ENCODE data around the gene ANGEL1.

Gene ANGEL1

GRCh38 chr14:76778546-76779215, 34.0 kb downstream of the ANGEL1 start:
- DNase-seq (ENCODE audit: low read depth) = no peak

DNA sequence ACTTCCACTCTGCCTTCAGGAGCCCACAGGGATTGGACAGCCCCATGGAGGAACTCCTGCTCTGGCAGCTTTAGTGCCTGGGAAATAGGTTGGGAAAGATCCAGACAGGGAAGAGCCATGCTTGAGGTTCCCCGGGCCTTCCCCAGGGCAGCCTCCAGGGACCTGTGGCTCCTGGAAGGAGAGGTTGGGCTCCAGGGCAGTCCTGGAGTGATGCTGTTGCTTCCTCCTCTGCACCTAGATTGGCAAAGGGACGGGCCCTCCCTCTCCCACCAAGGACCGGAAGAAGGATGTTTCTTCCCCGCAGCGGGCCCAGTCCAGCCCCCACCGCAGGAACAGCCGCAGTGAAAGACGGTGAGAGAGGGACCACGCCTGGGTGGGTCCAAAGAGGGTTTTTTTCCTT, 35.0 kb downstream of the ANGEL1 start:
- no peak for DNase-seq (ENCODE audit: low read depth)

DNA sequence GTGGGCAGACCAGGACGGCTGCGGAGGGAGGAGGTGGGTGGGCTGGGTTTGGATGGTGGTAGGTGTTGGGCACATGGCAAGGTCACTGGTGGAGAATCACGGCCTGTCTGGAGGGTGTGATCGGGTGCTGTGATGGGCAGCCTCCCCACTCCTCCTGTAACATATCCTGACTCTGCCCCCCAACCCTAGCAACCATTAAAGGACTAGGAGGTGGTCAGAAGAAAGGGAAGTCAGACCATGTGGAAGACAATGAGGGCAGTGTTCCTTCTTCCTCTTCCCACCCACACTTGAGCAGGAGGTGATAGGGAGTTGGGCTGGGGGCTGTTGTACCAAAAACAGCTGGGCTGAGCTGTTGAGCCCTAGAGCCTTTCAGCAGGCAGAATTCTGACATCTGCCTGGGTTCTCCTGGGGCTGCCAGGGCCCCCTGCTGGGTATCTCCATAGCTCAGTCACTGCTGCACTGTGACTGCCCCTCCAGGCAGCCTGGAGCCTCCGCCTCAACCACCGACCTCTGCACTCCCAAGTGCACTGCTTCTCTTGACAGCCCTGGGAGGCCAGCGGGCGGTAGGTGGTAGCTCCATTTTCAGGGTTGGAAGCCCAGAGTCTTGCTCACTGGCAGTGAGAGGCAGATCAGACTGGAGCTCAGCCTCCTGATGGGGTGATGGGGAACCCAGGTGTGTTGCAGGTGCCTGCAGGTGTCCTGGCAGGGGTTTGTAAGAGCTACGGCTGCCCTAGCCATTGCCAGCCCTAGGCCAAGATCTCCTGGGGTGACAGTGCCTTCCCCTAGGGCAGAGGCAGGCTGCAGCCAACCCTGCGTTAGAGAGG, 36.0 kb downstream of the ANGEL1 start:
- DNase-seq (ENCODE audit: low read depth) = no peak

DNA sequence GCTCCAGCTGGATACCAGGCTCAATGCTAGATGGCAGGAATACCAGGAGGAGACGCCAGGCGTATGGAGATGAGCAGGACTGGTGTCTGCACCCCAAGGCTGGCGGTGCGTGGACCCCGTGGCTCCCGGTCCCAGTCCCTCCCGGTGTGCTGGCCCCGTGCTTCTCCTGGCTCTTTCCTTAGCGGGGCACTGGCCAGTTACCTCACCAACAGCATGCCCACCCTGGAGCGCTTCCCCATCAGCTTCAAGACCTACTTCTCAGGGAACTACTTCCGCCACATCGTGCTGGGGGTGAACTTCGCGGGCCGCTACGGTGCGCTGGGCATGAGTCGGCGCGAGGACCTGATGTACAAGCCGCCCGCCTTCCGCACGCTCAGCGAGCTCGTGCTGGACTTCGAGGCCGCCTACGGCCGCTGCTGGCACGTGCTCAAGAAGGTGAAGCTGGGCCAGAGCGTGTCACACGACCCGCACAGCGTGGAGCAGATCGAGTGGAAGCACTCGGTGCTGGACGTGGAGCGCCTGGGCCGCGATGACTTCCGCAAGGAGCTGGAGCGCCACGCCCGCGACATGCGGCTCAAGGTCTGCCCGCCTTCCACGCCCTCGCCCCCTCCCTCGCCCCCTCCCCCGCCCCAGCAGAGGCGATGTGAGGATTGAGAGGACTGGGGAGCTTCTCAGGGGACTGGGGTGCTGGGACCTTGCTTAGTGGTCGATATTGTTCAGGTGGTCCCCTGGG, 36.8 kb downstream of the ANGEL1 start:
- no peak for DNase-seq (ENCODE audit: low read depth)

DNA sequence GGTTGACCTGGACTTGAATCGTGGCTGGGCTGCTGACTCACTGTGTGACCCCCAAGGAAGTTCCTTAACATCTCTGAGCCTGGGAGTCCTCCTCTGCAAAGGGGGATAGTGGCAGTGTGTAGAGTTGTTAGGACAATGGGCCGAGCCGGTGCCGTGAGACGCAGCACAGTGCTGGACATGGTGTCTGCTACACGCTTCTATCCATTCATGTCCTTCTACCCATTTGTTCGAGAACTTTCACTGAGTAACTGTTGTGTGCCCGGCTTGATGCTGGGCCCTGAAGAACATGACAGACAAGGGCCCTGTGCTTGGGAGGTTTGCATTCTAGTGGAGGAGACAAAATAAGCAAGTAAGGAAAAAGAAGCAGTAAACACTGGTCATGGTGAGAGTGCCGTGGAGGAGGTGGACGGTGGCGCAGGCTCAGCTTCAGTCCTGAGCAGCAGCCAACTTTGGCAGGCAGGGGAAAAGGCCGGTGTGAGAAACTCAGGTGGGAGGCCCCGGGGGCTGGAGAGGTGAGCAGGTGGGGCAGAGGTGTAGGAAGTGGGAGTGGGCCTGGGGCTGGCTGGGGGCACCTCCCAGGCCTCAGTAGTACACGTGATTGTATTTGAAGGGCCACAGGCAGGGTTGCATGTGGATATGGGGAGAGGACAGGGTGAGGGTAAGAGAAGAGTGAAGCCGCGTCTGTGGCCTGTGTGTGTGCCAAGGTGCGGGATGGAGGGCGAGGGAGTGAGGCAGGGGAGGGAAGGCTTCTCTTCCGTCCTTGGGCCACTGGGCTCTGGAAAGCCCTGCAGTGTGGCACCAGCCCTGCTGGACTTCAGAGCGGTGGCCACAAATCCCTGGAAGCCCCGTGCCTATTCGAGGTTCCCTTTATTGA, 37.6 kb downstream of the ANGEL1 start:
- no peak for DNase-seq (ENCODE audit: low read depth)

- DNase-seq (ENCODE audit: low read depth) = no peak
Measured at GRCh38 chr14:76773956-76774820, 38.5 kb downstream of the ANGEL1 start.

DNA sequence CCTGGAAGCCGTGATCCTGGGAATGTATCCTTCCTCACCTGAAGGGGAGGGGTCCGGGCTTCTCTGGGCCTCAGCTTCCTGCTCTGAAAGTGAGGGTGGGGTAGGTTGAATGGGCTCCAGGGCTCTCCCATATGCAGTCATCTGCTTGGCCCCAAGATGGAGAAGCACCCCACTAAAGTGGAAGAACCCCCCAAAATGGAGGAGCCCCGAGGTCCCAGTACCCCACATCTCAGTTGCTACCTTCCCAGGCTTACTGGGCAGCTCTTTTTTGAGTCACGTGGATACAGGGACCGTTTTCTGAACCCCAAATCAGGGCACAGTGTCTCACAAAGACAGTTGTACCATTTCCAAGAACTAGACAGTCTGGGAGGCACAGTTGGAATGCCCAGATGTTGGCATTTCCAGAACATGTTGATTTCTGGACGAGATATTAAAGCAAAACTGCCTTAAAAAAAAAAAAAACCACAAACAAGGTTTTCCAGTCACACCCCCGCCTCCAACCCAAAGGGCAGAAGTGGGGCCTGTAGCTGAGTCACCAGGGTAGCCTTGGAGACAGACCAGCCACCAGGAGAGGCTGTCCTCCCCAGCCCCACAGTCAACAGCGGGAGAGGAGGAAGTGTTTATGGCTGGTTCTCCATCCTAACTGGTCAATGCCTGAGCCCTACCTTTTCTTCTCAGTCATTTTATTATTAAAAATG, 39.3 kb downstream of the ANGEL1 start:
- peak; percentile 78 for DNase-seq (ENCODE audit: low read depth)

GRCh38 chr14:76772300-76773187, 40.1 kb downstream of the ANGEL1 start:
- DNase-seq (ENCODE audit: low read depth) = no peak

DNA sequence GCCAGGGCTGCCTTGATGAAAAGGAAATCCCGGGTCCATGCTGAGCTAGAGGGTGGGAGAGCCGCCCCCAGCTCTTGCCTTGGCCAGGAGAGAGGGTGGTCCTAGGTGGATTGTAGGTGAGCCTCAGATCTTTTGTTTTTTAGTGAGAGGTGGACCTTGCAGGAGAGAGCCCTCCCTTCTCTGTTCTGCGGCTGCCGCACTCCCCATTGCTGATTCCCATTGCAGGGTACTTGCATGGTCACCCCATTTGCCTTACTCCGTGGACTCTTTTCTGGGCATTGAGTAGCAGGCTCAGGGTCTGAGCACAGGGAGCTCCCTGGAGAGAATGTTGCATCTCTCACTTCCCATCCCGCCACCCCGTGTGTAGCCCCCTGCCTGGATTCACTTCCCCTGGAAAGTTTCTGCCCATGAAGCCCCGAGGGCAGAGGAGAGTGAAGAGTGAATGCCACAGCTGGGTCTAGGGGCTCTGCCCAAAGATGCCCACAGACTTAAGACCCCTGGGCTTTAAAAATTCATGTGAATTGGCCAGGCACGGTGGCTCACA, 41.2 kb downstream of the ANGEL1 start:
- DNase-seq (ENCODE audit: low read depth) = no peak

DNA sequence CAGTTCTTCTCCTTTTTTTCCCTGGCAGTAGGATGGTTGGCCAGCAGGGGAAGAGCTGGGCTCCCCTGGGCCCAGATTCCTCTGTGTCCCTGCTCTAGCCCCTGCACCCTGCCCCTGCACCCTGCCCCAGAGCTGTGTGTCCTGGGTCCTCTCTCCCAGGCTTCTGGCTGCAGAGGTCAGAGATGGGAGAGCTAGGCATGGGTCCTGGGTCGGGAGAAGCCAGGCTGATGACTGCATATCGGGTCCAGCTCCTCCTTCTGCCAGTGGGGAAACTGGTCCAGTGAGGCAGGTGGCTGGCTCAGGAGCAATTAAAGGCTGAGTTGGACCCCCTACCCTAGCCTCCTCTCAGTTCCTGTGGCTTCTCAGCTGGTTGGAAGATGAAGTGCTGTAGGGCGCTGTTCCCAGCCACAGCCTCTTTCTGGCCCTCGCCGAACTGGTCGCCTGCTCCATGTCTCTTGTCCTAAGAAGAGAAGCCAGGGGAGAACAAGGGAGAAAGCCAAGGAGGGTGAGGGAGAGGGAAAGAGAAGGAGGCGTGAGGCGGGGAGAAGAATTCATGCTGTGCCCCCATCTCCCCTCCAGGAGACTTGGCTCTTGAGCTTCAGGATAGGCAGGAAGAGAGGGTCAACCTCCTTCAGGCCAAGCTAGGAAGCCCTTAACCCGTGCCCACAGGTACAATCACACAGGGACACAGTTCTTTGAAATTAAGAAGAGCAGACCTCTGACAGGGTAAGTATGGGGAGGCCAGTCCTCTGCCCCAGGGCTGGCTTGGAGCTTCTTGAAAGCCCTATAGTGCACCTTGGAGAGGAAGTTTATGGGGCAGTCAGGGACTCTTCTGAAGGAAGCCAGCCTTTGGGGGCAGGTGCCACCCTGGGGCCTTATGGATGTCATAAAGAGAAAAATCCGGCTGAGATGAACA, 41.9 kb downstream of the ANGEL1 start:
- no peak for DNase-seq (ENCODE audit: low read depth)

GRCh38 chr14:76769636-76770292, 42.9 kb downstream of the ANGEL1 start:
- no peak for DNase-seq (ENCODE audit: low read depth)

- DNase-seq (ENCODE audit: low read depth) = no peak
Measured at GRCh38 chr14:76768671-76769500, 43.8 kb downstream of the ANGEL1 start.

DNA sequence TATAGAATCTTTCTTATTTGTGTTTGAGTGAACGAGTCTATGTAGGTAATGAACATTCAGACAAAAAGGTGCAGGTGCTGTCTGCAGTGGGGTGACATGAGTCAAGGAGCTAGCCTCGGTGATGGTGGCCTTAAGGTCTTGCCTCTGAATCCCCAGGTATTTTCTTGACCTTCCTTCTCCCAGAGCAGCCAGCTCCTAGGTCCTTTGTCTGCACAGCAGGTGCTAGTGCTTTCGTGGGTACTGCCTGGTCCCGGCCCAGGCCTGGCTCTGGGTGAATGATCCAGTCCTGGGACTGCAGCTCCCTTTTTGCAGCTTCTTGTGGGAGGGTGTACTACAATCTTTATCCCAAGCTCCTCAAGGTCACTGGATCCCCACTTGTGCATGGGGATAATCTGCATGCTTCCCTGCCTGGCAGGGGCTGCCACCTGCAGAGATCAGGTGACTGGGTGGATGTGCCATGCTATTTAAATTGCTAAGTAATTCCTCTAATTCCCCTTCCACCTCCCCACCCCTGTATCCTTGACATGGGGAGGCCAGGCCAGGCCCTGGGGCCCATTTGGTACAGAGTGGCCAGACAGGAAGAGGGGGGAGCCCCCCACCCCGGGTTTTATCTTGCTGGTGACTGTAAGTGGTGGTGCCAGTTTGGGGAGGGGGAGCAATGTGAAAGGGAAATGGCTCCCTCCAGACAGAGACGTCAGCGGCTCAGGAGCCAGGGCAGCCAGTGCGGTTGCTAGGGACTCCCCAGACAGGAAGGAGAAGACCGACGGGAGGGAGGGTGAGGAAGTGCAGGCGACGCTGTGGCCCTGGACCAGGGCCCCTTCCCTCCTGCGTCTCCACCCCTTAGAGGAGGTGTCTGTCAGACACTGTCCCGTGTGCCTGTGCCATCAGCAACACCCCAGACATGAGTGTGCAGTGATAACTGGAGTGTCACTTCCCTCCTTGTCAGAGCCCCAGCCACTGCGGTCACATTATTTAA, 44.7 kb downstream of the ANGEL1 start:
- no peak for DNase-seq (ENCODE audit: low read depth)

DNA sequence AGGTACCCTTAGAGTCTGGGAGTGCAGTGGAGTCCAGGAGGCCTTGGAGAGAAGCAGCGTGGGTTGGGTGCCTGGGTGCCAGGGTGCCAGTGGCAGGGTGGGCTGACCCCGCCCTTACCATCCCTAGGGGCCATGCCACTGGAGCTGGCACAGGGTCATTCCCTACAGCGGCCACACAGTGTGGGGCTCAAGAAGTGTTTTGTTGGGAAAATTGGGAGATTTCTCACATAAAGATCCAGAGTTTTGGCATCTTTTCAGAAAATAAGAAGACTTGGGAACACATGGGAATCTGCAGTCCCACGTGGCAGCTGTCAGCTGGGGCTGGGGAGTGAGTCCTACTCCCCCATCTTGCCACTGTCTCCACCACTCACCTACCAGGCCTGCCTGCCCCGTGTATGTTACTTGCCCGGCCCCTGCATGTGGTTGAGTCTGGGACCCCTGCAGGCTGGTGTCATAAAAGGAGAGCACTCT, 47.2 kb downstream of the ANGEL1 start:
- DNase-seq (ENCODE audit: low read depth) = no peak

All from ELR (cell line).